Neural progenitor cell (in vitro differentiated cells): ENCODE results near the gene CAPN15.

Source experiments
- CTCF ChIP-seq: fragments of 200-600 bp; sonication (generic); IDR thresholded peaks from 2 replicates; pipeline ENCODE4 v1.5.1; 2017; ENCODE audit warnings: antibody characterized with exemption, mild to moderate bottlenecking
- EZH2 ChIP-seq: fragments of 200-600 bp; sonication (generic); IDR thresholded peaks from 2 replicates; pipeline ENCODE4 v1.6.1; 2017; ENCODE audit warnings: antibody characterized with exemption, mild to moderate bottlenecking, moderate library complexity
- EZH2phosphoT487 ChIP-seq: fragments of 200-600 bp; sonication (generic); IDR thresholded peaks from 2 replicates; pipeline ENCODE4 v1.6.1; 2017; ENCODE audit warnings: antibody characterized with exemption

DNA sequence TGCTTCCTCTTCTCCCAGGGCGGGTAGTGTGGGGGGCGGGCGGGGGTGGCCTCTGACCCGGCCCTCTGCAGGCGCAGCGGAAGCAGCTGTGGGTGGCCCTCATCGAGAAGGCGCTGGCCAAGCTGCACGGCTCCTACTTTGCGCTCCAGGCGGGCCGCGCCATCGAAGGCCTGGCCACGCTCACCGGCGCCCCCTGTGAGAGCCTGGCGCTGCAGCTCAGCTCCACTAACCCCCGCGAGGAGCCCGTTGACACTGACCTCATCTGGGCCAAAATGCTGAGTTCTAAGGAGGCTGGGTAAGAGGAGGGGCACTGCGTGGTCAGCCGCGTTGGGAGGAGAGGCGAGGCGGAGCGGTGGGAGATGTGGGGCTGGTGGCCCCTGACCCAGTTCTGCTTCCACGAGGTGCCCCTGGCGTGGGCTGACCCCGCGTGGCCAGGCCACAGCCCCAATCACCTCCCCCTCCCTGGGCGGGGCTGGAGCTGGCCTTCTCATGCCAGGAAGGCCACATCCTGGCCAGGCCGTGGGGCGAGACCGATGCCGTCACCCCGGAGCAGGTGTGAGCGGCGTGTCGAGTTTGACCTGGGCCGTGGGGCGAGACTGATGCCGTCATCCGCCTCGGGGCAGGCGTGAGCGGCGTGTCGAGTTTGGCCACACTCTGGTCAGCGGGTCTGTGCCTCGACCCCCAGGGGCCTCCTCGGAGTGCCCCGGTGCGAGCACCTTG lies 22.2 kb downstream of the CAPN15 start:
- TF ChIP-seq CTCF (peak; percentile 21), EZH2 (no peak), EZH2phosphoT487 (no peak)
